ENCODE data around the gene PDCD4. TPM values are rescaled to one million over a fixed set of nuclear protein-coding genes. Genes with fewer than 3 reads are reported as not detected.
A peak's percentile ranks its signal among the peaks of the same experiment; 100 is the strongest.

Gene PDCD4
- total and polyA plus RNA-seq, 10 of the 15 experiments (the other 5 are each of a cell fraction or from before 2014, with no cell fraction given): 101 to 372 (median 171) TPM

GRCh38 chr10:110860576-110861241 is 11.0 kb upstream of the PDCD4 start:
- Histone ChIP-seq H3K9ac (ENCODE audit: control insufficient read depth, insufficient read depth, low read length) (peak overlapping the region; percentile 78), H2AFZ (ENCODE audit: control insufficient read depth, low read depth, low read length) (peak overlapping the region; percentile 56), H3K27ac (ENCODE audit: control insufficient read depth, insufficient read depth) (peak overlapping the region; percentile 98), H3K27me3 (replicated peaks in 1 of 2; ENCODE audit: control insufficient read depth in 2 of 2, insufficient read depth in 2 of 2, low read length in 1 of 2) (no peaks in the 10 kb centered on the region), H3K4me2 (ENCODE audit: control insufficient read depth, insufficient read depth) (peak overlapping the region; percentile 95), H3K36me3 (ENCODE audit: control insufficient read depth in 2 of 2, insufficient read depth in 2 of 2, low read length in 1 of 2) (no peaks in the 10 kb centered on the region), H3K4me3 (peak overlapping the region; percentile 19), H4K20me1 (ENCODE audit: control insufficient read depth, insufficient read depth) (no peaks in the 10 kb centered on the region), H3K9me3 (replicated peaks; ENCODE audit: control insufficient read depth, insufficient read depth, low read length) (peaks cover 2% of the 10 kb centered on the region; the same call in 1 of the 3 replicates), H3K4me1 (ENCODE audit: control insufficient read depth, insufficient read depth, low read length) (peaks cover 80% of the 10 kb centered on the region), H3K79me2 (ENCODE audit: control insufficient read depth, insufficient read depth, low read length) (peaks cover 2% of the 10 kb centered on the region; the same call in 1 of the 2 replicates)
- ATAC-seq (peak; percentile 68), FAIRE-seq (peak; percentile 79), DNase-seq (ENCODE audit: low read depth, low spot score) (peak; percentile 90)
- SMC1A ChIA-PET (ENCODE audit: uncharacterized antibody, unreplicated experiment): interaction anchor here (0.6 to 6.8 kb wide), 19 partner anchors 6 to 238 kb away, joined by 3 to 188 read pairs (median 6); partner anchors contain the start of genes BBIP1 and PDCD4
- RAD21 ChIA-PET (ENCODE audit: unreplicated experiment): interaction anchor here (1.2 to 5.2 kb wide), 12 partner anchors 9 to 112 kb away, joined by 3 to 135 read pairs (median 10); partner anchors contain the start of genes BBIP1 and PDCD4
- WGBS (ENCODE audit: insufficient coverage, insufficient replicate concordance, low lambda C conversion rate, missing lambda C conversion rate): 39% methylated on average over 7 of the region's 7 CpGs
- POLR2A ChIA-PET: interaction anchor here (0.6 to 6.7 kb wide), 12 partner anchors 9 to 786 kb away, joined by 3 to 145 read pairs (median 3); partner anchors contain the start of genes BBIP1 and PDCD4
- intact Hi-C loops (cut with micrococcal nuclease; ENCODE audit: unreplicated experiment): no loop called here
- CTCF ChIA-PET: interaction anchor here (0.8 to 5.4 kb wide), 11 partner anchors 7 to 58 kb away, joined by 3 to 68 read pairs (median 5); partner anchors contain the start of genes BBIP1, PDCD4 and SHOC2
- in situ Hi-C loops (cut with MboI): no loop called here
- no TSS peak for BruUV-seq (replicated peaks)
- TF ChIP-seq ATF2 (IDR thresholded peaks at IDR 0.05; ENCODE audit: low read length): peak; percentile 52; the same call in 1 of the 2 replicates
- TF ChIP-seq RB1 (IDR thresholded peaks at IDR 0.05; ENCODE audit: borderline replicate concordance): peak; percentile 68; the same call in 1 of the 2 replicates
- peak; percentile 69 for TF ChIP-seq RFX5 (IDR thresholded peaks at IDR 0.05; ENCODE audit: low read depth, low read length)
- TF ChIP-seq ZBTB40 (IDR thresholded peaks at IDR 0.05; ENCODE audit: borderline replicate concordance): no peak
- 0 out of 2 replicates have a peak, but pooled peaks have one; percentile 31 for TF ChIP-seq IRF4 (IDR thresholded peaks at IDR 0.05; ENCODE audit: low read depth, low read length)
- TF ChIP-seq NFXL1 (IDR thresholded peaks at IDR 0.05; ENCODE audit: borderline replicate concordance): no peak
- TF ChIP-seq POLR2AphosphoS2 (IDR thresholded peaks at IDR 0.05; ENCODE audit: low read depth, low read length): no peak
- TF ChIP-seq CUX1 (IDR thresholded peaks at IDR 0.05; ENCODE audit: insufficient replicate concordance, low read depth, low read length): peak; percentile 6
- no peak for TF ChIP-seq ZBED1 (IDR thresholded peaks at IDR 0.05; ENCODE audit: borderline replicate concordance)
- peak; percentile 46; the same call in 1 of the 2 replicates for TF ChIP-seq YY1 (IDR thresholded peaks at IDR 0.05; ENCODE audit: low read depth, low read length)
- TF ChIP-seq CBX5 (IDR thresholded peaks at IDR 0.05; ENCODE audit: low read depth): peak; percentile 29; the same call in 1 of the 2 replicates
- TF ChIP-seq SMC3 (IDR thresholded peaks at IDR 0.05; ENCODE audit: borderline replicate concordance, low read length): no peak

Data from GM12878 (cell line).